OCI-LY7 (cell line): Measurements from ENCODE around the gene RAD23A. TPM values are rescaled to one million over a fixed set of nuclear protein-coding genes. Genes with fewer than 3 reads are reported as not detected.
"Not testable (repeated sequence)": the region's sequence is repeated elsewhere in the genome, so short reads cannot be mapped to it uniquely, and the experiment has no call there.

ENCODE experiments used
- BruUV-seq: library from RNA; stranded (reverse); fragments of 400-500 nt; replicated peaks from 2 replicates; lab custom pipeline; 2021; lab: Mats Ljungman, UMichigan
- CTCF ChIA-PET: fragments of 300-600 bp; sonication (Branson Sonifier 250); formaldehyde crosslinking; loops from one replicate; lab custom pipeline; 2022; ENCODE audit warnings: antibody characterized with exemption; ENCODE audit not compliant: unreplicated experiment; lab: Charles Lee
- POLR2A ChIA-PET: fragments of 300-600 bp; sonication (Branson Sonifier 250); formaldehyde crosslinking; loops from one replicate; lab custom pipeline; 2022; ENCODE audit warnings: antibody characterized with exemption; lab: Charles Lee
- DNase-seq: peaks from one replicate; pipeline ENCODE4 v3.0.0-alpha.2; 2015; ENCODE audit warnings: low spot score
- H2AFZ ChIP-seq: fragments of 200-600 bp; sonication (generic), shearing (Covaris generic); 2 replicates; pipeline ENCODE4 v1.6.1; 2014; ENCODE audit warnings: mild to moderate bottlenecking, antibody characterized with exemption, low read length, moderate library complexity
- H3K27ac ChIP-seq: fragments of 200-600 bp; sonication (generic); 2 replicates; pipeline ENCODE4 v1.5.1; 2014; ENCODE audit warnings: mixed run types, low read depth, mild to moderate bottlenecking, moderate library complexity, low read length, inconsistent platforms; ENCODE audit not compliant: poor library complexity, severe bottlenecking
- H3K36me3 ChIP-seq: fragments of 200-600 bp; sonication (generic); 2 replicates; pipeline ENCODE4 v1.6.1; 2014; ENCODE audit warnings: mild to moderate bottlenecking, antibody characterized with exemption, low read length, moderate library complexity, mixed read lengths; ENCODE audit not compliant: insufficient read depth
- H3K4me1 ChIP-seq: fragments of 200-600 bp; sonication (generic); 2 replicates; pipeline ENCODE4 v1.5.1; 2014; ENCODE audit warnings: mild to moderate bottlenecking, low read length; ENCODE audit not compliant: insufficient read depth, poor library complexity, severe bottlenecking
- H3K4me2 ChIP-seq: fragments of 200-600 bp; sonication (generic); 2 replicates; pipeline ENCODE4 v1.6.1; 2014; ENCODE audit warnings: mild to moderate bottlenecking, low read length
- H3K4me3 ChIP-seq: fragments of 200-600 bp; sonication (generic); 2 replicates; pipeline ENCODE4 v1.5.1; 2014; ENCODE audit warnings: mild to moderate bottlenecking, low read depth, low read length; ENCODE audit not compliant: poor library complexity, severe bottlenecking
- H3K79me2 ChIP-seq: fragments of 200-600 bp; sonication (generic); 2 replicates; pipeline ENCODE4 v1.6.1; 2016; ENCODE audit warnings: low read depth, mild to moderate bottlenecking, low read length, moderate library complexity, mixed read lengths; ENCODE audit not compliant: insufficient read depth
- H3K9me2 ChIP-seq: fragments of 200-600 bp; sonication (generic); 2 replicates; pipeline ENCODE4 v1.6.1; 2016; ENCODE audit warnings: mild to moderate bottlenecking, low read length, mixed read lengths; ENCODE audit not compliant: insufficient read depth
- H3K9me3 ChIP-seq: fragments of 200-600 bp; sonication (generic); 2 replicates; pipeline ENCODE4 v1.6.1; 2014; ENCODE audit warnings: mild to moderate bottlenecking, mixed run types, low read length, mixed read lengths
- H4K20me1 ChIP-seq: fragments of 200-600 bp; sonication (generic); 2 replicates; pipeline ENCODE4 v1.6.1; 2014; ENCODE audit warnings: mild to moderate bottlenecking, antibody characterized with exemption, low read length, moderate library complexity, mixed read lengths; ENCODE audit not compliant: insufficient read depth
- CTCF ChIP-seq: fragments of 200-600 bp; sonication (generic); conservative IDR thresholded peaks from 2 replicates; pipeline ENCODE4 v1.5.1; 2014; ENCODE audit warnings: mild to moderate bottlenecking, antibody characterized with exemption, low read length, moderate library complexity, mixed read lengths
- EZH2phosphoT487 ChIP-seq: fragments of 200-600 bp; sonication (generic); IDR thresholded peaks from 2 replicates; pipeline ENCODE4 v1.6.1; 2018; ENCODE audit warnings: low read depth, borderline replicate concordance, mild to moderate bottlenecking, mixed run types, antibody characterized with exemption, low read length, moderate library complexity, mixed read lengths
- intact Hi-C: fragments of 100-400 bp; cut with micrococcal nuclease; formaldehyde crosslinking; loops from one replicate; pipeline ENCODE4 v1.10.0; 2022; ENCODE audit not compliant: unreplicated experiment
- total RNA-seq, 2 experiments: library from RNA; depleted of rRNA in 1 of 2; stranded (reverse); fragments of >200 nt in 1 of 2; shearing (Covaris generic) in 1 of 2; gene quantifications; 2 replicates each; pipeline ENCODE4 v1.2.3, GENCODE V29; 2014 to 2022

The RAD23A gene
- total RNA-seq, 2 experiments from 2014 or later, result 171 to 237 TPM

GRCh38 chr19:12948612-12949362 is 3.1 kb downstream of the RAD23A start:
- intact Hi-C loops, result no loop called here
- peaks cover 89% of the 10 kb centered on the region for H3K36me3 ChIP-seq
- no peak overlapping the region for H3K27ac ChIP-seq
- TF ChIP-seq EZH2phosphoT487 (no peak), CTCF (no peak)
- H3K4me2 ChIP-seq, result no peak overlapping the region
- ChIA-PET CTCF (no interaction called here), POLR2A (no interaction called here)
- BruUV-seq, result no TSS peak
- H3K4me1 ChIP-seq, result peaks cover 36% of the 10 kb centered on the region
- H4K20me1 ChIP-seq, result 0 out of 2 replicates have a peak, but pooled peaks cover 10% of the 10 kb centered on the region
- H3K79me2 ChIP-seq, result peaks cover 20% of the 10 kb centered on the region
- H3K4me3 ChIP-seq, result no peak overlapping the region
- H2AFZ ChIP-seq, result no peak overlapping the region
- H3K9me2 ChIP-seq, result no peaks in the 10 kb centered on the region
- no peak for DNase-seq
- no peaks in the 10 kb centered on the region for H3K9me3 ChIP-seq

- peaks cover 23% of the 10 kb centered on the region for H3K79me2 ChIP-seq
- intact Hi-C loops, result no loop called here
- H3K4me2 ChIP-seq, result no peak overlapping the region
Observed at GRCh38 chr19:12949363-12950283, 4.0 kb downstream of the RAD23A start.

GRCh38 chr19:12952050-12952449 is 6.4 kb downstream of the RAD23A start:
- intact Hi-C loops, H3K27ac ChIP-seq, H3K4me2 ChIP-seq, H3K9me2 ChIP-seq, H3K9me3 ChIP-seq, DNase-seq, H3K4me3 ChIP-seq, H4K20me1 ChIP-seq, CTCF ChIA-PET, H2AFZ ChIP-seq, BruUV-seq, POLR2A ChIA-PET: not testable (repeated sequence)
- Histone ChIP-seq H3K36me3 (peaks cover 83% of the 10 kb centered on the region), H3K4me1 (peaks cover 39% of the 10 kb centered on the region), H3K79me2 (peaks cover 34% of the 10 kb centered on the region)

More at GRCh38 chr19:12949363-12950283, 4.0 kb downstream of the RAD23A start:
- no peak for DNase-seq
- Histone ChIP-seq H3K4me3 (no peak overlapping the region), H3K9me3 (no peaks in the 10 kb centered on the region), H3K27ac (no peak overlapping the region), H3K4me1 (peaks cover 36% of the 10 kb centered on the region), H3K36me3 (peaks cover 89% of the 10 kb centered on the region), H4K20me1 (0 out of 2 replicates have a peak, but pooled peaks cover 10% of the 10 kb centered on the region), H3K9me2 (no peaks in the 10 kb centered on the region), H2AFZ (no peak overlapping the region)
- no TSS peak for BruUV-seq
- CTCF ChIA-PET, result no interaction called here
- no peak for TF ChIP-seq EZH2phosphoT487
- TF ChIP-seq CTCF, result no peak
- POLR2A ChIA-PET, result no interaction called here
